ENCODE data around the gene TPD52L1. TPM values are rescaled to one million over a fixed set of nuclear protein-coding genes. Genes with fewer than 3 reads are reported as not detected.

TPD52L1 gene
- total and polyA plus RNA-seq, 2 donors (not counting 3 experiments of a cell fraction or from before 2014, with no cell fraction given) = 0.29 to 0.37 TPM

DNA sequence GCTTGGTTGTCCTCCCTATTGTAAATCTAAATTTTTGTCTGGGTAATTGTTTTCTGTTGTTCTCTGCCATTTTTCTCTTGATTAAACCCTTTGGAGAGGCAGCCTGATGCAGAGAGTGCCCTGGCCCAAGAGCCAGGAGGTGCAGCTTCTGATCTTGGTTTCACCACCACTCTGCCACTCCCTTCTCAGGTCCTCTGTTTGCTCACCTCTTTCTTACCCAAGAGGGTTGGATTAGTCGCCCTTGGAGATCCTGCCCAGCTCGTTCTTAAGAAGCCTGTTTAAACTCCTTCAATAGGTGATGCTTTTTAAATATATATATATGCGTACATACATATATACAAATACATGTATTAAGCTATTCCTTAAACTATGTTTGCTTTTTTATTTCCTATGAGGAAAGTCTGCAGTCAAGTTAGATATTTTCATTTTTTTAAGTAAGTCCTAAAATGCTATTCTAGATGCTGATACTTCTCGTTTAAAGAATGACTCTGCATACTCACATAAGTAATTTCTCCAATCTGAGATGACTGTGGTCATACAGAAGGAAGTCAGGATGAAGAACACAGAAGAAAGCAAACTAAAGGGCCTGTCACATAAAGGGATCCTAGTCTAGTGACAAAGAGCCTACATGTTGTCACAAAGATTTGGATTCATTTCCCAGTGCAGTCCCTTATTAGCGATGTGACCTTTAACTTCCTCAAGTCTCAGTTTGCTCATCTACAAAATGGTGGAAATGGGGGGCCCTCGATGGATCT, 19.9 kb downstream of the TPD52L1 start:
- no peak for TF ChIP-seq POLR2AphosphoS5 (IDR thresholded peaks at IDR 0.05; ENCODE audit: insufficient read depth, low read depth, low read length)
- TF ChIP-seq MYC (IDR thresholded peaks at IDR 0.05; ENCODE audit: low read depth, low read length) = no peak
- TF ChIP-seq, protein P1, sequence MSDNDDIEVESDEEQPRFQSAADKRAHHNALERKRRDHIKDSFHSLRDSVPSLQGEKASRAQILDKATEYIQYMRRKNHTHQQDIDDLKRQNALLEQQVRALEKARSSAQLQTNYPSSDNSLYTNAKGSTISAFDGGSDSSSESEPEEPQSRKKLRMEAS (IDR thresholded peaks at IDR 0.05; ENCODE audit: insufficient read depth, insufficient read length) = no peak
- no peak for TF ChIP-seq FOS (IDR thresholded peaks at IDR 0.05; ENCODE audit: borderline replicate concordance, insufficient read depth, low read length)
- TF ChIP-seq, protein P2, sequence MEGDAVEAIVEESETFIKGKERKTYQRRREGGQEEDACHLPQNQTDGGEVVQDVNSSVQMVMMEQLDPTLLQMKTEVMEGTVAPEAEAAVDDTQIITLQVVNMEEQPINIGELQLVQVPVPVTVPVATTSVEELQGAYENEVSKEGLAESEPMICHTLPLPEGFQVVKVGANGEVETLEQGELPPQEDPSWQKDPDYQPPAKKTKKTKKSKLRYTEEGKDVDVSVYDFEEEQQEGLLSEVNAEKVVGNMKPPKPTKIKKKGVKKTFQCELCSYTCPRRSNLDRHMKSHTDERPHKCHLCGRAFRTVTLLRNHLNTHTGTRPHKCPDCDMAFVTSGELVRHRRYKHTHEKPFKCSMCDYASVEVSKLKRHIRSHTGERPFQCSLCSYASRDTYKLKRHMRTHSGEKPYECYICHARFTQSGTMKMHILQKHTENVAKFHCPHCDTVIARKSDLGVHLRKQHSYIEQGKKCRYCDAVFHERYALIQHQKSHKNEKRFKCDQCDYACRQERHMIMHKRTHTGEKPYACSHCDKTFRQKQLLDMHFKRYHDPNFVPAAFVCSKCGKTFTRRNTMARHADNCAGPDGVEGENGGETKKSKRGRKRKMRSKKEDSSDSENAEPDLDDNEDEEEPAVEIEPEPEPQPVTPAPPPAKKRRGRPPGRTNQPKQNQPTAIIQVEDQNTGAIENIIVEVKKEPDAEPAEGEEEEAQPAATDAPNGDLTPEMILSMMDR (IDR thresholded peaks at IDR 0.05; ENCODE audit: extremely low read depth in 1 of 2, insufficient read depth in 1 of 2, low read depth in 1 of 2, low read length in 2 of 2) = no peak
- no peak for TF ChIP-seq EZH2 (IDR thresholded peaks at IDR 0.05; ENCODE audit: borderline replicate concordance, low read depth, low read length, severe bottlenecking)
- TF ChIP-seq POLR2A (IDR thresholded peaks at IDR 0.05; ENCODE audit: low read depth, low read length) = no peak
- no peak for TF ChIP-seq GATA2 (IDR thresholded peaks at IDR 0.05; ENCODE audit: insufficient read depth, insufficient read length, low read depth, low read length)
- no peak for TF ChIP-seq JUN (IDR thresholded peaks at IDR 0.05; ENCODE audit: borderline replicate concordance, insufficient read depth, insufficient read length, low read depth)
- H3K79me2 ChIP-seq (ENCODE audit: control insufficient read depth, insufficient read depth, low read length) = no peaks in the 10 kb centered on the region
- H4K20me1 ChIP-seq (replicated peaks; ENCODE audit: control insufficient read depth, extremely low read depth, insufficient read depth, low read length) = no peaks in the 10 kb centered on the region
- H3K27me3 ChIP-seq (ENCODE audit: control insufficient read depth in 2 of 2, insufficient read depth in 2 of 2, low read length in 2 of 2) = peaks cover 3 to 5% of the 10 kb centered on the region in 2 experiments
- H3K9me3 ChIP-seq (replicated peaks; ENCODE audit: control insufficient read depth, insufficient read depth, low read length) = no peaks in the 10 kb centered on the region
- H3K9ac ChIP-seq (replicated peaks; ENCODE audit: extremely low read depth, insufficient read depth, low read length) = no peak overlapping the region
- no peaks in the 10 kb centered on the region for H3K4me1 ChIP-seq (ENCODE audit: control insufficient read depth, extremely low read depth, insufficient read depth, low read length)
- no peak overlapping the region for H3K27ac ChIP-seq (ENCODE audit: insufficient read depth, low read depth, low read length)
- dilution Hi-C loops (cut with MboI; ENCODE audit: extremely low pct_ligation_motif_present, low sequenced_read_pairs) (no loop called here), intact Hi-C loops (cut with micrococcal nuclease) (no loop called here)
- H3K4me2 ChIP-seq (ENCODE audit: insufficient read depth, low read length) = no peak overlapping the region
- H3K36me3 ChIP-seq (ENCODE audit: control insufficient read depth in 2 of 2, extremely low read depth in 1 of 2, insufficient read depth in 2 of 2, low read length in 2 of 2) = no peaks in the 10 kb centered on the region
- no TSS peak for BruUV-seq (replicated peaks)
- DNase-seq (ENCODE audit: low read depth, low spot score) (no peak), FAIRE-seq (no peak)
- H3K4me3 ChIP-seq (replicated peaks in 1 of 3; ENCODE audit: insufficient read depth in 1 of 3, low read depth in 1 of 3, low read length in 3 of 3) = no peak overlapping the region
- H3K9me1 ChIP-seq (replicated peaks; ENCODE audit: control insufficient read depth, extremely low read depth, insufficient read depth, low read length) = no peaks in the 10 kb centered on the region
- no peak overlapping the region for H2AFZ ChIP-seq (ENCODE audit: low read depth, low read length)
- CTCF ChIA-PET = no interaction called here
- POLR2A ChIA-PET = no interaction called here

All from endothelial cell of umbilical vein (primary cell).